Cardiac fibroblast (primary cell): Measurements from ENCODE around the gene TP73.
"Not testable (repeated sequence)": the region's sequence is repeated elsewhere in the genome, so short reads cannot be mapped to it uniquely, and the experiment has no call there.

Source experiments
- DNase-seq, 2 donors: peaks; one replicate each; pipeline versions ENCODE4 v3.0.0 to v3.0.0-alpha.2; 2010; ENCODE audit warnings: low read depth in 2 of 2
- H3K4me3 ChIP-seq, 2 donors: replicated peaks in 1 of 2; 1 replicate in 1 of 2; 2 replicates in 1 of 2; pipeline ENCODE4 v1.5.1; 2011; ENCODE audit warnings: low read depth in 2 of 2, low read length in 2 of 2, mild to moderate bottlenecking in 2 of 2, moderate library complexity in 1 of 2
- TF ChIP-seq, protein P1 (sequence below): IDR thresholded peaks from one replicate; pipeline ENCODE4 v1.5.1; 2011; ENCODE audit warnings: low read depth, mild to moderate bottlenecking, low read length, inconsistent platforms

The TP73 gene

DNA sequence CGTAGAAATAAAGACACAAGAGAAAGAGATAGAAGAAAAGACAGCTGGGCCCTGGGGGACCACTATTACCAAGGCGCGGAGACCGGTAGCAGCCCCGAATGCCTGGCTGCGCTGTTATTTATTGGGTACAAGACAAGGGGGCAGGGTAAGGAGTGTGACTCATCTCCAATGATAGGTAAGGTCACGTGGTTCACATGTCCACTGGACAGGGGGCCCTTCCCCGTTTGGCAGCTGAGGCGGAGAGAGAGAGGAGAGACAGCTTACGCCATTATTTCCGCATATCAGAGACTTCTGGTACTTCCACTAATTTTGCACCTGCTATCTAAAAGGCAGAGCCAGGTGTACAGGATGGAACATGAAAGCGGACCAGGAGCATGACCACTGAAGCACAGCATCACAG lies 31.6 kb upstream of the TP73 start:
- TF ChIP-seq, protein P1, sequence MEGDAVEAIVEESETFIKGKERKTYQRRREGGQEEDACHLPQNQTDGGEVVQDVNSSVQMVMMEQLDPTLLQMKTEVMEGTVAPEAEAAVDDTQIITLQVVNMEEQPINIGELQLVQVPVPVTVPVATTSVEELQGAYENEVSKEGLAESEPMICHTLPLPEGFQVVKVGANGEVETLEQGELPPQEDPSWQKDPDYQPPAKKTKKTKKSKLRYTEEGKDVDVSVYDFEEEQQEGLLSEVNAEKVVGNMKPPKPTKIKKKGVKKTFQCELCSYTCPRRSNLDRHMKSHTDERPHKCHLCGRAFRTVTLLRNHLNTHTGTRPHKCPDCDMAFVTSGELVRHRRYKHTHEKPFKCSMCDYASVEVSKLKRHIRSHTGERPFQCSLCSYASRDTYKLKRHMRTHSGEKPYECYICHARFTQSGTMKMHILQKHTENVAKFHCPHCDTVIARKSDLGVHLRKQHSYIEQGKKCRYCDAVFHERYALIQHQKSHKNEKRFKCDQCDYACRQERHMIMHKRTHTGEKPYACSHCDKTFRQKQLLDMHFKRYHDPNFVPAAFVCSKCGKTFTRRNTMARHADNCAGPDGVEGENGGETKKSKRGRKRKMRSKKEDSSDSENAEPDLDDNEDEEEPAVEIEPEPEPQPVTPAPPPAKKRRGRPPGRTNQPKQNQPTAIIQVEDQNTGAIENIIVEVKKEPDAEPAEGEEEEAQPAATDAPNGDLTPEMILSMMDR, result no peak
- DNase-seq, result no peak
- no peak overlapping the region for H3K4me3 ChIP-seq

DNA sequence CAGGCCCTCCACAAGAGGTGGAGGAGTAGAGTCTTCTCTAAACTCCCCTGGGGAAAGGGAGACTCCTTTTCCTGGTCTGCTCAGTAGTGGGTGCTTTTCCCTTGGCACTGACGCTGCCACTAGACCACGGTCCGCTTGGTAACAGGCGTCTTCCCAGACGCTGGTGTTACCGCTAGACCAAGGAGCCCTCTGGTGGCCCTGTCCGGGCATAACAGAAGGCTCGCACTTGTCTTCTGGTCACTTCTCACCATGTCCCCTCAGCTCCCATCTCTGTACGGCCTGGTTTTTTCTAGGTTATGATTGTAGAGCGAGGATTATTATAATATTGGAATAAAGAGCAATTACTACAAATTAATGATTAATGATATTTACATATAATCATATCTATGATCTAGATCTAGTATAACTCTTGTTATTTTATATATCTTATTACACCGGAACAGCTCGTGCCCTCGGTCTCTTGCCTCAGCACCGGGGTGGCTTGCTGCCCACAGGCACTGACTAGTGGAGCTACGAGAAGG lies 31.1 kb upstream of the TP73 start:
- not testable (repeated sequence) for H3K4me3 ChIP-seq
- peak; percentile 34 to 54 for DNase-seq
- TF ChIP-seq, protein P1, result peak; percentile 65

DNA sequence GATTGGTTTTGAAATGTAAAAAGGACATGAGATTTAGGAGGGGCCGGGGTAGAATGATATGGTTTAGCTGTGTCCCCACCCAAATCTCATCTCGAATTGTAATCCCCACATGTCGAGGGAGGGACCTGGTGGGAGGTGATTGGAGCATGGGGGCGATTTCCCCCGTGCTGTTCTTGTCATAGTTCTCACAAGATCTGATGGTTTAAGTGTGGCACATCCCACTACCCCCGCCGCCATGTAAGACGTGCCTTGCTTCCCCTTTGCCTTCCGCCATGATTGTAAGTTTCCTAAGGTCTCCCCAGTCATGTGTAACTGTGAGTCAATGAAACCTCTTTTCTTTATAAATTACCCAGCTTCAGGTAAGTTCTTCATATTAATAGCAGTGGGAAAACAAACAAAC lies 30.2 kb upstream of the TP73 start:
- DNase-seq, result not testable (repeated sequence)

GRCh38 chr1:3623441-3624199 lies 28.7 kb upstream of the TP73 start:
- TF ChIP-seq, protein P1, result no peak
- no peak for DNase-seq
- H3K4me3 ChIP-seq, result peak overlapping the region; percentile 84 to 98

More for the DNA sequence above, 30.2 kb upstream of the TP73 start:
- H3K4me3 ChIP-seq, result not testable (repeated sequence)

GRCh38 chr1:3624200-3625136 lies 27.8 kb upstream of the TP73 start, which contains the start of gene TPRG1L:
Gene TPRG1L, plus strand, starts transcription at chr1:3625015. Its CDS starts 58 bp downstream, at chr1:3625073.
- TF ChIP-seq, protein P1, result no peak
- peak within 1 kb of the TSS; percentile 84 to 98 for H3K4me3 ChIP-seq
- peak; percentile 94 to 96 for DNase-seq

DNA sequence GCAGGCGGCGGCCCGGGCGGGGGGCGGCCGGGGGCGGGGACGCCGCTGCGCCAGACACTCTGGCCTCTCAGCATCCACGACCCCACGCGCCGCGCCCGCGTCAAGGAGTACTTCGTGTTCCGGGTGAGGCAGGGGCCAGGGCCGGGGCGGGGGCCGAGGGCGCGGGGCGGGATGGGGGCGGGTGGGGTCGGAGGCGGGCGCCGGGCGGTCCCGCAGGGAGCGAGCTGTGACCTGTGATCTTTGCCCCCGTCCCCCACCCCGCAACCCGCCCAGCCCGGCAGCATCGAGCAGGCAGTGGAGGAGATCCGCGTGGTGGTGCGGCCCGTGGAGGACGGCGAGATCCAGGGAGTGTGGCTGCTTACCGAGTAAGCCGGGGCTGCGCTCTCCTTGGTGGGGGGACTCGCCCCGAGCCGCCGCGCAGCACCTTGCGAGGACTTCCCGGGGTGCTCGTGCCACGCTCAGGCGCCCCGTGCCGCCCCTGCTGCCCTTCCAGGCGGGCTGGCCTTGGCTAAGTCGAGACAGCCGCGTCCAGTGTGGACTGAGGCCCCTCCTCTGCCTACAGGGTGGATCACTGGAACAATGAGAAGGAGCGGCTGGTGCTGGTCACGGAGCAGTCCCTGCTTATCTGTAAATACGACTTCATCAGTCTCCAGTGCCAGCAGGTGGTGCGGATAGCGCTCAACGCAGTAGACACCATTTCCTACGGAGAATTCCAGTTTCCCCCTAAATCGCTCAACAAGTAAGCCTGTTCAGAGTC lies 27.0 kb upstream of the TP73 start:
- TF ChIP-seq, protein P1, result no peak
- peak overlapping the region; percentile 73 to 98 for H3K4me3 ChIP-seq
- DNase-seq, result peak; percentile 54 to 57
